ENCODE measurements around the gene STARD9.

DNA sequence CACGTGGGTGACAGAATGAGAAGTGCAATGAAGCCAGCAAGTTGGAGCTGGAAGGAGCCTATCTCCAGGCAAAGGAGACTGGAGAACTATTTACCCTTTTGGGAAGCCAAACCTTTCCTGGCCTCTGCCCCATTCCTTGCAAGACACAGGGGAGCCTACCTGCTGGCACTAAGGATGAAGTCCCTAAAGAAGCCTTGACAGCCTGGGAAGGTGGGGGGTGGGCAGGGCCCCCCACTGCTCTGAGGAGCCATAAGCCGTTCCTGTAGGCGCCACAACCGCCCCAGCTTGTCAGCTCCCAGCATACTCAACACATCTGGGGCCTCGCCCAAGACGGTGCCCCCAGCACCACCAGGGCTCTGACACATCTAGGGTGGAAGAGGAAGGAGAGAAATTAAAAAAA, 156.1 kb downstream of the STARD9 start:
- TF ChIP-seq, protein P1, sequence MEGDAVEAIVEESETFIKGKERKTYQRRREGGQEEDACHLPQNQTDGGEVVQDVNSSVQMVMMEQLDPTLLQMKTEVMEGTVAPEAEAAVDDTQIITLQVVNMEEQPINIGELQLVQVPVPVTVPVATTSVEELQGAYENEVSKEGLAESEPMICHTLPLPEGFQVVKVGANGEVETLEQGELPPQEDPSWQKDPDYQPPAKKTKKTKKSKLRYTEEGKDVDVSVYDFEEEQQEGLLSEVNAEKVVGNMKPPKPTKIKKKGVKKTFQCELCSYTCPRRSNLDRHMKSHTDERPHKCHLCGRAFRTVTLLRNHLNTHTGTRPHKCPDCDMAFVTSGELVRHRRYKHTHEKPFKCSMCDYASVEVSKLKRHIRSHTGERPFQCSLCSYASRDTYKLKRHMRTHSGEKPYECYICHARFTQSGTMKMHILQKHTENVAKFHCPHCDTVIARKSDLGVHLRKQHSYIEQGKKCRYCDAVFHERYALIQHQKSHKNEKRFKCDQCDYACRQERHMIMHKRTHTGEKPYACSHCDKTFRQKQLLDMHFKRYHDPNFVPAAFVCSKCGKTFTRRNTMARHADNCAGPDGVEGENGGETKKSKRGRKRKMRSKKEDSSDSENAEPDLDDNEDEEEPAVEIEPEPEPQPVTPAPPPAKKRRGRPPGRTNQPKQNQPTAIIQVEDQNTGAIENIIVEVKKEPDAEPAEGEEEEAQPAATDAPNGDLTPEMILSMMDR (conservative IDR thresholded peaks at IDR 0.05 in 1 of 2, IDR thresholded peaks at IDR 0.05 in 1 of 2; ENCODE audit: extremely low read depth in 1 of 2, insufficient read depth in 1 of 2, low read depth in 1 of 2, low read length in 2 of 2), result no peak
- no peak for TF ChIP-seq EZH2 (IDR thresholded peaks at IDR 0.05; ENCODE audit: borderline replicate concordance, low read length)

Data from mammary epithelial cell (primary cell).